Activated T-cell treated with anti-CD3 and anti-CD28 coated beads, Interleukin-2, amount 50 U/mL, for 24 hours (primary cell): ENCODE data around the gene BNC2.

Experiments
- DNase-seq: peaks from one replicate; pipeline ENCODE4 v3.0.0-alpha.2; 2020
- H3K27ac Mint-ChIP-seq: 2 replicates; pipeline ENCODE4 v1.8.0; 2020; ENCODE audit warnings: mild to moderate bottlenecking, mixed read lengths
- H3K27me3 Mint-ChIP-seq: 2 replicates; pipeline ENCODE4 v1.8.0; 2020; ENCODE audit warnings: mixed read lengths
- H3K36me3 Mint-ChIP-seq: 2 replicates; pipeline ENCODE4 v1.8.0; 2020; ENCODE audit warnings: low read depth, mixed read lengths
- H3K4me1 Mint-ChIP-seq: 2 replicates; pipeline ENCODE4 v1.8.0; 2020; ENCODE audit warnings: low read depth, mixed read lengths
- H3K4me3 Mint-ChIP-seq: 2 replicates; pipeline ENCODE4 v1.8.0; 2020; ENCODE audit warnings: mild to moderate bottlenecking, moderate library complexity, mixed read lengths
- H3K9me3 Mint-ChIP-seq: 2 replicates; pipeline ENCODE4 v1.8.0; 2020; ENCODE audit warnings: mixed read lengths

The BNC2 gene

DNA sequence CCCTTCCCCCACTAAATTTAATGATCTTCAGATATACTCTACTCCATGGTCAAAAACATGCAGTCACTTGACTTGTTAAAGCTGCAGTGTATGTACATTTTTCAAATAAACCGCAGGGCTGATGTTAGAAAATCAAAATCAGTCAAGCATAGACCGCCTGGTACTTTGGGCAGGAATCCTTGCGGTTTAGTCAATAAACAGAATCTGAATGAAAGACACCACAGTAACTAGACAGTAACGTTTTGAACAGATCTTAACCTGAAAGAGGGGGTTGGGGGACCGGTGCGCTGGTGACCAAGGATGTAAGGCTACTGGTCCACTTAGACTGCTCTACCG is 188.8 kb downstream of the BNC2 start:
- Mint-ChIP-seq H3K27ac (no peak overlapping the region), H3K4me3 (no peak overlapping the region), H3K27me3 (no peaks in the 10 kb centered on the region), H3K36me3 (no peaks in the 10 kb centered on the region), H3K4me1 (no peaks in the 10 kb centered on the region), H3K9me3 (no peaks in the 10 kb centered on the region)
- DNase-seq, result no peak

DNA sequence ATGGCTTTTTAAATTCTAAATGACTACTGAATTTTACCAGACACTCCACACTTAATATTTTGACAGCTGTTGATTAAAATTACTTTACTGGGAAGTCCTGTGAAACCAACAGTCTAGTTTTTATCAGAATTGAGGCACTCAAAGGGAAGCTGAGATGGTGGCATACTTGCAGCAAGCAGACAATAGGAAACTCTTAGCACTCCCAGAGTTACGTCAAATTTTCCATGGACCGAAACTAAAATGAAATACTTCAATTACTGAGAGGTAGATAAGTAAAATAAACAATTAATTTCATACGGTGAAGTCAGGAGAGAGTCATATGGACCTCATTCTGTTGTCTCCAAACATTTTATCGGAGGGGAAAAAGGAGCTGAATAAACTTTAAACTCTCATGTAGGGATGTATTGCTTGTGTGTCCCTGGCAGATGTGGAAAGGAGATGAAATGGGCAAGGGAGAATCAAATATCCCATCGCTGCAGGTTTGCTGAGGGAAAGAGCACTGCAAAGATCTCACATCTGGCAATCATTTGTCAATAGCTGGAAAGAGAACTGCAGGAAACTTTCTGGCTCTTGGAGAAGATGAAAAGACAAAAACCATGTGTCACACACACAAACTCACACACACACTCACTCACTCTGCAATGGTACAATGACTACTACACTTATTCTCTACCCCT is 189.4 kb downstream of the BNC2 start:
- no peaks in the 10 kb centered on the region for H3K4me1 Mint-ChIP-seq
- H3K27me3 Mint-ChIP-seq, result no peaks in the 10 kb centered on the region
- DNase-seq, result no peak
- no peak overlapping the region for H3K4me3 Mint-ChIP-seq
- H3K9me3 Mint-ChIP-seq, result no peaks in the 10 kb centered on the region
- H3K36me3 Mint-ChIP-seq, result no peaks in the 10 kb centered on the region
- no peak overlapping the region for H3K27ac Mint-ChIP-seq

- DNase-seq, result no peak
- Mint-ChIP-seq H3K4me3 (no peak overlapping the region), H3K36me3 (no peaks in the 10 kb centered on the region), H3K27me3 (no peaks in the 10 kb centered on the region), H3K4me1 (no peaks in the 10 kb centered on the region), H3K27ac (no peak overlapping the region), H3K9me3 (no peaks in the 10 kb centered on the region)
These were observed 189.9 kb downstream of the BNC2 start for GRCh38 chr9:16680541-16680940.

GRCh38 chr9:16679327-16679821 is 191.1 kb downstream of the BNC2 start:
- no peak overlapping the region for H3K27ac Mint-ChIP-seq
- H3K9me3 Mint-ChIP-seq, result no peaks in the 10 kb centered on the region
- H3K36me3 Mint-ChIP-seq, result no peaks in the 10 kb centered on the region
- H3K4me3 Mint-ChIP-seq, result no peak overlapping the region
- DNase-seq, result no peak
- H3K27me3 Mint-ChIP-seq, result no peaks in the 10 kb centered on the region
- no peaks in the 10 kb centered on the region for H3K4me1 Mint-ChIP-seq

DNA sequence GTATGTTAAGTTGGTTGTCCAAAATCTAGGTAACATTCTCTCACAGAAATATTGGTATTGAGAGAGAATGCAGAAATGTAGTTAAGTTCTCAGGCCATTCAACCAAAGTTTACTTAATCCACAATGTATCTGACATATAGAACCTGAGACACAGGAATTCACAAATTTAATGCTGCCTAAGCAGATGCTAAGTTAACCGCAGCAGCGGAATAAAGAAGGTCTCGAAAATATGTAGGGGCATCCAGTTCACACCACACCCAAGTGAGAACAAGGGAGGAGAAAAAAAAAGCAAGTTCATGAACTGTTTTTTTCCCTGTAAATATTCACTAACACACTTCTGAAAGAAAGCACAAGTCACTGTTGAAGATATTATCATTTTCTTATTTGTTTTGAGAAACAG is 194.0 kb downstream of the BNC2 start:
- DNase-seq, result no peak
- Mint-ChIP-seq H3K27me3 (no peaks in the 10 kb centered on the region), H3K4me1 (no peaks in the 10 kb centered on the region), H3K4me3 (no peak overlapping the region), H3K36me3 (no peaks in the 10 kb centered on the region), H3K27ac (no peak overlapping the region), H3K9me3 (no peaks in the 10 kb centered on the region)

- H3K9me3 Mint-ChIP-seq, result no peaks in the 10 kb centered on the region
- no peaks in the 10 kb centered on the region for H3K36me3 Mint-ChIP-seq
- no peak overlapping the region for H3K27ac Mint-ChIP-seq
- H3K27me3 Mint-ChIP-seq, result no peaks in the 10 kb centered on the region
- H3K4me3 Mint-ChIP-seq, result no peak overlapping the region
- no peak for DNase-seq
- no peaks in the 10 kb centered on the region for H3K4me1 Mint-ChIP-seq
These were observed 195.3 kb downstream of the BNC2 start for GRCh38 chr9:16675131-16675530.

DNA sequence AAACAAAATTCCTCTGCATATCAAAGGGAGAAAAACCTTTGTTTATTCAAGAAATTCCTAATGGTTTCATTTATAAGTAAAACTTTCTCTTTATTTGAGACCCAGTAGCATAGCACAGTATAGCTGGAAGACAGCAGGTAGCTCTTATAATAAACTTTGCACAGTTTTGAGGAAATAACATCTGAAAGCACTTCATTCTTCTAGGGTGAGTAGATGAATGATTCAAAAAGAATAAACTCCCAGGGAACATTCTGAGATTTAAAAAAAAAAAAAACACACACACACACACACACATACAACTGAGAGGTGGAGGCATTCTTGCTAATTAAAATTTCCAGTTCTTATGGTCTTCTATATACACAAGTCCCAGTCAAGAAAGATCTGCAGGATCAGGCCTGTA is 197.3 kb downstream of the BNC2 start:
- no peak overlapping the region for H3K27ac Mint-ChIP-seq

DNA sequence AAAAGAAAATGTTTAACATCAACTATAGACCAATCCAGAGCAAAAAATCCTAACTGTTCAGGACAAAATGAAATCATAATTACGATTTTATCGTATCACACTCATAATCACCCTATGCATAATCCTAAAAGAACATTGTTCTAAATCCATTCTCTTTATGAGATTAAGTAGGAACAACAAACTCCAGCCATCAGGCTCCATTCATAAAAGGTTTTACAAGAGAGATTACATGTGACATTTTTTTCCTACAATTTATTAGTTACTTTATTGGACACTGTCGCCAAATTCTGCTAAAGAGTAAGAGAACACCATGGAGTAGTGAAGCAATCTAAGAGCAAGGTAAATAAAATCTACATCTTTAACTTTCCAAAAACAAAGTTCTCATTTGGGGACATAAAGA is 198.0 kb downstream of the BNC2 start:
- Mint-ChIP-seq H3K4me1 (no peaks in the 10 kb centered on the region), H3K27ac (no peak overlapping the region), H3K9me3 (no peaks in the 10 kb centered on the region), H3K36me3 (no peaks in the 10 kb centered on the region), H3K27me3 (no peaks in the 10 kb centered on the region), H3K4me3 (no peak overlapping the region)
- no peak for DNase-seq

More for the DNA sequence above, 197.3 kb downstream of the BNC2 start:
- no peak for DNase-seq
- Mint-ChIP-seq H3K36me3 (no peaks in the 10 kb centered on the region), H3K4me1 (no peaks in the 10 kb centered on the region), H3K9me3 (no peaks in the 10 kb centered on the region), H3K4me3 (no peak overlapping the region), H3K27me3 (no peaks in the 10 kb centered on the region)

DNA sequence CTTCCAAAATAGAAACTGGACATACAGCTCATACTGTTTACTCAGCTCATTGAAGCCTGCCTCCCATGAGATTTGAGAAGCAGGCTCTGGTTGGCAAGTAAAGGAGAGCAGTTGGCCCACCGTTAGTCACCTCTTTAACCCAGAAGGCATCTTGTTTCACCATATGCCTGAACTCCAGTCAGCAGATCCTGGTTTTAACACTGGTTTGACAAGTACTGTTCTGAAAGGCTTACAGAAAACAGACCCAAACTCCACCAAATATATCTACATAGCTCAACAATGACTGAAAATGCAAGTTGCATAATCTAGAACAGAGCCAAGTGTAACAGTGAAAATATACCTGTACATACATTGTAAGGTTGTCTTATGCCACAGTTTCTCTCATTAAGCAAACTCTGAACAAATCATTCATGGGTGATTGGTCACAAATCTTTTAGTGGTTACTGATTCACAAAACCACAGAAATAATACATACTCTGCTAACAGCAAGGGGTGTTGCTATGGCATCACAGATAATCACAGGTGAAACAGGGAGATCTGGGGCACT is 198.8 kb downstream of the BNC2 start:
- Mint-ChIP-seq H3K27me3 (no peaks in the 10 kb centered on the region), H3K9me3 (peaks cover 2% of the 10 kb centered on the region)
- DNase-seq, result no peak

GRCh38 chr9:16670791-16671190 is 199.7 kb downstream of the BNC2 start:
- no peak overlapping the region for H3K4me3 Mint-ChIP-seq
- H3K4me1 Mint-ChIP-seq, result no peaks in the 10 kb centered on the region
- no peak for DNase-seq
- no peaks in the 10 kb centered on the region for H3K36me3 Mint-ChIP-seq
- H3K27ac Mint-ChIP-seq, result no peak overlapping the region
- H3K9me3 Mint-ChIP-seq, result peaks cover 2% of the 10 kb centered on the region
- no peaks in the 10 kb centered on the region for H3K27me3 Mint-ChIP-seq

More for the DNA sequence above, 198.8 kb downstream of the BNC2 start:
- Mint-ChIP-seq H3K36me3 (no peaks in the 10 kb centered on the region), H3K4me3 (no peak overlapping the region), H3K27ac (no peak overlapping the region), H3K4me1 (no peaks in the 10 kb centered on the region)

- no peak overlapping the region for H3K27ac Mint-ChIP-seq
- no peaks in the 10 kb centered on the region for H3K36me3 Mint-ChIP-seq
- H3K27me3 Mint-ChIP-seq, result no peaks in the 10 kb centered on the region
- H3K4me3 Mint-ChIP-seq, result no peak overlapping the region
- DNase-seq, result no peak
- H3K4me1 Mint-ChIP-seq, result no peaks in the 10 kb centered on the region
- peaks cover 2% of the 10 kb centered on the region for H3K9me3 Mint-ChIP-seq
These were observed 201.7 kb downstream of the BNC2 start for GRCh38 chr9:16668734-16669295.

DNA sequence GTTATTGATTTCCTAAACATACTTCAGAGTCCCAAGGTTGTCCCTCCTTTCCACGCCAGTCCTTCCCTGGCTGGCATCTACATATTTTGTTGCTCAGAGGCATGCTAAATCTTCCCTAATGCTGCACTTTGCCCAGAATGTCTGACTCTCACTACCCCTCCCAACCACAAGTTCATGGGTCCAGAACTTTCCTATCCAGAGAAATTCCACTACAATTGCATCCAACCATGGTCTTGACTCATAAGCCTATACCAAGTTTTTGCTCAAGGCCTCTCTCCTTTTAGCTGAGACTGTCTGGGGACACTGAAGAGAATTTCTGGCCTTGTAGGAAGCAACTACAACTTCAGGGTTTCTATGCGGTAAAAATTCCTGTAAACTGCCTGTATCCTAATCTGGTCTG is 206.3 kb downstream of the BNC2 start:
- Mint-ChIP-seq H3K4me3 (no peak overlapping the region), H3K36me3 (no peaks in the 10 kb centered on the region), H3K4me1 (no peaks in the 10 kb centered on the region), H3K27ac (no peak overlapping the region), H3K27me3 (no peaks in the 10 kb centered on the region), H3K9me3 (peaks cover 9% of the 10 kb centered on the region)
- DNase-seq, result no peak

DNA sequence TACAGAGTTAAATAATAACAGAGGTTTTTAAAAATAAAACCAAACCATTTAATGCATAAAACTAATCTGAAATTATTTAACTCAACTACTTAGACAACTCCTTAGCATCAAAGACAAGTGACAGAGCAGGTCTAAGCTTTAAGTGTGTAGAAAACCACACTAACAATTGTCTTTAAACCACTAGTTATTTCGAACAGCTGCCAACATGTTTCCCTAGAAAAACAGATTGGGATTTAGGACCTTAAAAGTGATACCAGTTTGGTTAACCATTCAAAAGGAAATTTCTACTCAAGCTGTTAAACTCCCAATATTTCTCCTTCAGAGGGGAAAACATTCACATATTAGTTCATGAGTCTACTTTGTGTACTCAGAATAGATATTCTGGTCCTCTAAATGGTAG is 208.7 kb downstream of the BNC2 start:
- Mint-ChIP-seq H3K27me3 (no peaks in the 10 kb centered on the region), H3K27ac (no peak overlapping the region), H3K9me3 (peaks cover 7% of the 10 kb centered on the region), H3K4me3 (no peak overlapping the region), H3K36me3 (no peaks in the 10 kb centered on the region), H3K4me1 (no peaks in the 10 kb centered on the region)
- no peak for DNase-seq

DNA sequence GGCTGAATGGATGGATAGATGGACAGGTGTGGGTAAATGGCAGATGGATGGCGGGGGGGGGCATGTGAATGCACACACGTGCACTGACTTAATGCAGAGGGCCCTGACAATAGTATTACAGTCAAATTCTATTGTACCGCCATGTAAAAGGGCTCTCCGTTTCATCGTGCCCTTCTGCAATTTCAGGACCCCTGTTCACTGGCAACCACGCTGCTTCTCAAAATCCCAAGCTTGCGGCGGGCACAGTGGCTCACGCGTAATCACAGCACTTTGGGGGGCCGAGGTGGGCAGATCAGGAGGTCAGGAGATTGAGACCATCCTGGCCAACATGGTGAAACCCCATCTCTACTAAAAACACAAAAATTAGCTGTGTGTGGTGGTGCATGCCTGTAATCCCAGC is 211.4 kb downstream of the BNC2 start:
- Mint-ChIP-seq H3K4me3 (no peak overlapping the region), H3K36me3 (no peaks in the 10 kb centered on the region), H3K27ac (no peak overlapping the region), H3K4me1 (no peaks in the 10 kb centered on the region), H3K9me3 (peaks cover 7% of the 10 kb centered on the region), H3K27me3 (no peaks in the 10 kb centered on the region)
- no peak for DNase-seq

- no peak for DNase-seq
- no peaks in the 10 kb centered on the region for H3K4me1 Mint-ChIP-seq
- H3K9me3 Mint-ChIP-seq, result peaks cover 4% of the 10 kb centered on the region
- H3K27ac Mint-ChIP-seq, result no peak overlapping the region
- H3K4me3 Mint-ChIP-seq, result no peak overlapping the region
- H3K36me3 Mint-ChIP-seq, result no peaks in the 10 kb centered on the region
- H3K27me3 Mint-ChIP-seq, result no peaks in the 10 kb centered on the region
These were observed 213.9 kb downstream of the BNC2 start for GRCh38 chr9:16656432-16657169.
